Jurkat, Clone E6-1 (cell line): Measurements from ENCODE around the gene TFF2.
A peak's percentile ranks its signal among the peaks of the same experiment; 100 is the strongest.

ENCODE experiments used
- DNase-seq: peaks from one replicate; pipeline ENCODE4 v3.0.0-alpha.2; 2011; ENCODE audit warnings: low read depth, low spot score
- H3K4me3 ChIP-seq: 2 replicates; pipeline ENCODE4 v1.5.1; 2011; ENCODE audit warnings: mild to moderate bottlenecking, low read length, control low read depth, moderate library complexity

TFF2 gene

GRCh38 chr21:42300045-42300583 is 50.7 kb downstream of the TFF2 start:
- H3K4me3 ChIP-seq = no peak overlapping the region
- no peak for DNase-seq

- peak; percentile 68 for DNase-seq
- no peak overlapping the region for H3K4me3 ChIP-seq
Measured at GRCh38 chr21:42299324-42300044, 51.3 kb downstream of the TFF2 start.

GRCh38 chr21:42298657-42299056 is 52.1 kb downstream of the TFF2 start:
- no peak for DNase-seq
- H3K4me3 ChIP-seq = no peak overlapping the region

- no peak for DNase-seq
- no peak overlapping the region for H3K4me3 ChIP-seq
Measured at GRCh38 chr21:42298237-42298636, 52.6 kb downstream of the TFF2 start.

- no peak overlapping the region for H3K4me3 ChIP-seq
- DNase-seq = peak; percentile 77
Measured at GRCh38 chr21:42297377-42297776, 53.4 kb downstream of the TFF2 start.

- DNase-seq = peak; percentile 51
Measured at GRCh38 chr21:42296501-42296900, 54.3 kb downstream of the TFF2 start.

More at GRCh38 chr21:42296501-42296900, 54.3 kb downstream of the TFF2 start:
- H3K4me3 ChIP-seq = no peak overlapping the region
